ENCODE measurements around the gene TCAP. TPM values are rescaled to one million over a fixed set of nuclear protein-coding genes. Genes with fewer than 3 reads are reported as not detected.
A peak's percentile ranks its signal among the peaks of the same experiment; 100 is the strongest.

The TCAP gene
- total RNA-seq, 1 donor from 2014 or later, result 2.3 TPM

DNA sequence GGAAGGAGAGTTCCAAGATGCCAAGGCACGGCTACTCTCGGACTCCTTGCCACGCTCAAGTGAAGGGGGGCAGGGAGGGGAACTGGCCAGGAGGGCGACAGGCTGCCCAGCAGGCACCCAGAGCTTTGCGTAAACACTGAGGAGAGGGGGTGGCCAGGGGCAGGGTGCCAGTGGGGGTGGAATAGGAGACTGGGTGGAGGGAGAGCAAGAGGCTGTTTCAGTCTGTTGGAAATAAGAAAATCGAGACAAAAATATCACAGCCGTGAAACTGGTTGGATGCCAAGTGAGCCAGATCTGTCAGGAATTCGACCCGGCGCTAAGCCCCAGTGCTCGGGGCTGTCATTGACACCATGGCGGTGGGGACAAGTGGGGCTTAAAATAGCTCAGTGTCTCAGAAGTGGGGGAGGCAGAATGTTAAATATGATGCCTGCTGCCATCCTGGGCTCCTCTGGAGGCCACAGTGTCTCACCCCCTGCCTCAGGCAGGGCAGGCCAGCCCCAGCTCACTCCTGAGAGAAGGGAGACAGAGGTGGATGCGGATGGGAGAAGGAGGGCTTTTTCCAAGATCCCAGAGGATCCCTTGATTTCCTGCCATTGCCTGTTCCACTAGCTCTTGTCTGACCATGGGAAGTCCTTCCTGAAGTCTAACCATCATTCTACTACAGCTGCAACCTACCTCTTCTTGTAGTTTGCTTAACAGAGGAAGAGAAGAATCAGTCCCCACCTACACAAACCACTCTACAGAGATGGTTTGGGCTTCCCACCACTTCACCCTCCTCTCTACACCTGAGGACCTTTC is 12.6 kb downstream of the TCAP start:
- no peaks in the 10 kb centered on the region for H3K9me3 Mint-ChIP-seq (ENCODE audit: unreplicated experiment)
- H3K4me3 Mint-ChIP-seq (ENCODE audit: unreplicated experiment), result no peak overlapping the region
- peaks cover 1% of the 10 kb centered on the region for H3K27me3 Mint-ChIP-seq (ENCODE audit: unreplicated experiment)
- H3K4me1 Mint-ChIP-seq (ENCODE audit: low read depth, unreplicated experiment), result no peaks in the 10 kb centered on the region
- no peak for DNase-seq
- no peak overlapping the region for H3K27ac Mint-ChIP-seq (ENCODE audit: unreplicated experiment)
- TF ChIP-seq, protein P1, sequence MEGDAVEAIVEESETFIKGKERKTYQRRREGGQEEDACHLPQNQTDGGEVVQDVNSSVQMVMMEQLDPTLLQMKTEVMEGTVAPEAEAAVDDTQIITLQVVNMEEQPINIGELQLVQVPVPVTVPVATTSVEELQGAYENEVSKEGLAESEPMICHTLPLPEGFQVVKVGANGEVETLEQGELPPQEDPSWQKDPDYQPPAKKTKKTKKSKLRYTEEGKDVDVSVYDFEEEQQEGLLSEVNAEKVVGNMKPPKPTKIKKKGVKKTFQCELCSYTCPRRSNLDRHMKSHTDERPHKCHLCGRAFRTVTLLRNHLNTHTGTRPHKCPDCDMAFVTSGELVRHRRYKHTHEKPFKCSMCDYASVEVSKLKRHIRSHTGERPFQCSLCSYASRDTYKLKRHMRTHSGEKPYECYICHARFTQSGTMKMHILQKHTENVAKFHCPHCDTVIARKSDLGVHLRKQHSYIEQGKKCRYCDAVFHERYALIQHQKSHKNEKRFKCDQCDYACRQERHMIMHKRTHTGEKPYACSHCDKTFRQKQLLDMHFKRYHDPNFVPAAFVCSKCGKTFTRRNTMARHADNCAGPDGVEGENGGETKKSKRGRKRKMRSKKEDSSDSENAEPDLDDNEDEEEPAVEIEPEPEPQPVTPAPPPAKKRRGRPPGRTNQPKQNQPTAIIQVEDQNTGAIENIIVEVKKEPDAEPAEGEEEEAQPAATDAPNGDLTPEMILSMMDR (IDR thresholded peaks at IDR 0.05; ENCODE audit: partially characterized antibody, unreplicated experiment), result no peak
- H3K36me3 Mint-ChIP-seq (ENCODE audit: unreplicated experiment), result no peaks in the 10 kb centered on the region

DNA sequence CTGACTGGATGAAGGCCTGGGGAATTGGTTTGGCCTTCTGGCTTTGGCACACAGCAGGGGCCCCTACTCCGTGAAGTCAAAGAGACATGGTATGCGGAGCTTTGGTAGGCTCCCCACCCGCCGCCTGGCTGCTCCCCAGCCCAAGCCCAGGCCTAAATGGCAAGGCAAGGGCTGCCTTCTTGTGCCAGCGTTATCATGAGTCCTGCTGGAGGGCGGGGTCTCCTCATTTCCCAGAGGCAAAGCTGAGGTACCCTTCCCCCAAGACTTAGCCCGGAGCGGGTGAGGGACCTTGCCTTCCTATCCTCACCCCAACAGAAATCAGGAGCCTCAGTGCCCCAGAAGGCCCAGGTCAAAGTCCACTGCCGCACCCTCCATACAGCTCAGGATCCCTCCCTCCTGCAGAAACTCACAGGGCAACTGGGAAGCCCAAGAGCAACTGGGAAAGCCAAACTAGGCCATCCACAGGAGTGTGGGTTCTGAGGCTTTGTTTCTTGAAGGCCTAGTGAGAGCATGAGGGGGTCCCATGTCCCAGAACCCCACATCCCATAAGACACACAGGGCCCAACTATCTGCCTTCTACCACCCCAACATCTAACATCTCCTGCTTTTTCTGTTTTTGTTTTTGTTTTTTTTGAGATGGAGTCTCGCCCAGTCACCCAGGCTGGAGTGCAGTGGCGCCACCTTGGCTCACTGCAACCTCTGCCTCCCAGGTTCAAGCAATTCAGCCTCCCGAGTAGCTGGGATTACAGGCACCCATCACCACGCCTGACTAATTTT is 13.4 kb downstream of the TCAP start:
- H3K36me3 Mint-ChIP-seq (ENCODE audit: unreplicated experiment), result no peaks in the 10 kb centered on the region
- H3K4me1 Mint-ChIP-seq (ENCODE audit: low read depth, unreplicated experiment), result no peaks in the 10 kb centered on the region
- no peak overlapping the region for H3K4me3 Mint-ChIP-seq (ENCODE audit: unreplicated experiment)
- no peak for DNase-seq
- TF ChIP-seq, protein P1 (IDR thresholded peaks at IDR 0.05; ENCODE audit: partially characterized antibody, unreplicated experiment), result no peak
- peaks cover 3% of the 10 kb centered on the region for H3K9me3 Mint-ChIP-seq (ENCODE audit: unreplicated experiment)
- peaks cover 3% of the 10 kb centered on the region for H3K27me3 Mint-ChIP-seq (ENCODE audit: unreplicated experiment)
- no peak overlapping the region for H3K27ac Mint-ChIP-seq (ENCODE audit: unreplicated experiment)

DNA sequence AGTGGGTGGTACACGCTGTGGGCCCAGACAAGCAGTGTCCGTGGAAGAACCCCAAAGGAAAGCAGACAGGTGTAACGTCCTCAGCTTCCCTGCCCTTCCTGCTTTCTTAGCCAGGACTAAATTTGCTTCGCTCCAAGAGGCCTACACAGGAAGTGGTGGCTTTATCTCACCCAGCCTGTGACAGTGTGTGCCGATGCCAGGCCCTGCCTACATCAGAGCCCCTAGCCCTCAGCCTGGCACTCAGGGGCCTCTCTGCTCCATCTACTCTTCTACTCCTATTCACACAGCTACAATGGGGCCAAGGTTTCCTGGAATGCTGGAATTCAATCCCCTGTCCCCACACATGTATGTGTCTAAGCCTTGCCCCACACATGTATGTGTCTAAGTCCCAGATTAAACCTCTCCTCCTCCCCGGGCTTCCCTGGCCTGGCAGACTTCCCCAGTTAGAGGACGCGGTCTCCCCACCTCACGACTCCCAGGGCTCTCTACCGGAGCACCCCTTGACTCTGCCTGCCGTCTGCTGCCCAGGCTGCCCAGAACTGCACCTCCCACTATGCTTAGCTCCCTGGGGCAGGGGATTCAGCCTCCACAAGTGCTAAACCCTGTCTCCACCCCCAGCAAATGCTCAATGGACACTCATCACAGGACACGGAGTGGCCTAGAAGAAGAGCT is 14.5 kb downstream of the TCAP start:
- H3K27ac Mint-ChIP-seq (ENCODE audit: unreplicated experiment), result no peak overlapping the region
- peaks cover 3% of the 10 kb centered on the region for H3K9me3 Mint-ChIP-seq (ENCODE audit: unreplicated experiment)
- H3K4me3 Mint-ChIP-seq (ENCODE audit: unreplicated experiment), result no peak overlapping the region
- TF ChIP-seq, protein P1 (IDR thresholded peaks at IDR 0.05; ENCODE audit: partially characterized antibody, unreplicated experiment), result no peak
- H3K27me3 Mint-ChIP-seq (ENCODE audit: unreplicated experiment), result peaks cover 3% of the 10 kb centered on the region
- no peak for DNase-seq
- no peaks in the 10 kb centered on the region for H3K36me3 Mint-ChIP-seq (ENCODE audit: unreplicated experiment)
- no peaks in the 10 kb centered on the region for H3K4me1 Mint-ChIP-seq (ENCODE audit: low read depth, unreplicated experiment)

DNA sequence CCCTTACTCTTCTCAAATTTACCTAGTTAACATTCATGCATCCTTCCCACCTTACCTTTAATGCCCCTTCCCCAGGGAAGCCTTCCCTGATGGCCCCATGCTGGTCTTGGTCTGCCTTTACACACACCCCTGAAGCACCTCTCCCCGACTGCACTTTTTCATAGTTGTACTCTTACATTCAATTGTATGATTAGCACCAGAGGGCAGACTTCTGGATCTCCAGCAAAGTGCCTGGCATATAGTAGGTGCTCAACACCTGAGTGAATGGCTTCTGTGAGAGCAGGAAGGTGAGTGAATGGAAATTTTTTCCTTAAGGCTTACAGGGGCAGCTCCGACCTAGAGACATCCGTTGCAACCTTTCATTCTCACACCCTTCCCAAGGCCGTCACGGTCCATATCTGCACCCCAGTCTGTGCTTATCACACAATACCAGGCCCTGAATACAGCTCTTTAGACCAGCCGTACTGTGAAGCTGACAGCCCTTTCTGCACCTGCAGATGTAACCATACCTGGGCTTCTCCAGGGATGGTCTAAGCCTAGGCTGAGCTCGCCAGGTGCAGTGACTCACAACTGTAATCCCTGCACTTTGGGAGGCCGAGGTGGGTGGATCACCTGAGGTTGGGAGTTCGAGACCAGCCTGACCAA is 18.3 kb downstream of the TCAP start:
- TF ChIP-seq, protein P1 (IDR thresholded peaks at IDR 0.05; ENCODE audit: partially characterized antibody, unreplicated experiment), result no peak
- peaks cover 13% of the 10 kb centered on the region for H3K36me3 Mint-ChIP-seq (ENCODE audit: unreplicated experiment)
- H3K27me3 Mint-ChIP-seq (ENCODE audit: unreplicated experiment), result peaks cover 6% of the 10 kb centered on the region
- H3K27ac Mint-ChIP-seq (ENCODE audit: unreplicated experiment), result peak overlapping the region; percentile 19
- no peak for DNase-seq
- no peak overlapping the region for H3K4me3 Mint-ChIP-seq (ENCODE audit: unreplicated experiment)
- peaks cover 8% of the 10 kb centered on the region for H3K9me3 Mint-ChIP-seq (ENCODE audit: unreplicated experiment)
- H3K4me1 Mint-ChIP-seq (ENCODE audit: low read depth, unreplicated experiment), result peaks cover 3% of the 10 kb centered on the region
